Measurements from ENCODE around the gene CORO7. TPM values are rescaled to one million over a fixed set of nuclear protein-coding genes. Genes with fewer than 3 reads are reported as not detected.

Gene CORO7
- total RNA-seq, 1 donor, result 17.7 TPM

DNA sequence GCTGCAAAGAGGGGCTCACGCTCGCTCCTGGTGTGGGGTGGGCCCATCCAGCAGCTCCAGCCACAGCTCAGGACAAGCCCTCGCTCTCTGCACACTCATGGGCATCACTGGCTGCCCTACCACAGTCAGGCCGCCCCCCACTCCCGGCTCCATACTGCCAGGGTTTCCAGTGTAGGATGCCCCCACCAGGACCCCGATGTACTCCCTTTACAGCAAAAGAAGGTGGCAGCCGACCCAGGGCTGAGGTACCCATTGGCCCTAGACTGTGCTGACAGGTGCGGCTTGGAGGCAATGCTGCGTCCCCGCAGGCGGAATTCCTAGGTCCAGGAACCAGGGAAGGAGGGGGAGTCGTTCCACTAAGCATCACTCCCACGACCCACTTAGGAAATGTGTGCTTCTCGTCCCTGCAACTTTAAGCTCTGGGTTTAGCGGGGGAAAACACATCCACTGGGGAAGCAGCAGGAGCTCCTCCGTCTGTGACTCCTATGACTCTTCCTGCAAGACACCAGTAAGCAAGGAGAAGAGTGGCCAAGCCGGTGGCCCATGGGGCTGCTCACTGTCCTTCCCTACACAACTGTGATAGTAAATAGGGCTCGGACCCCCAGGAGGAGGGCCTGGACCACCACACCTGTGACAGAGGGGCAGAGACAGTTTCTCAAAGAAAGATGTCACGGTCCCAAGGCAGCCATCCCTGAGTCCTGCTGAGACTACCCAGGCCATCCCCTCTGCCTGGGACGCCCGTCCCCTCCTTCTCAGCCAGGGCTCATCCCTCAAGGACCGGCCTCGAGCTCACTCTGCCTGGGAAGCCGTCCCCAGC, 13.1 kb downstream of the CORO7 start:
- DNase-seq (ENCODE audit: insufficient read length, low spot score, missing footprints), result peak; percentile 80
- no peak overlapping the region for H2AFZ ChIP-seq (ENCODE audit: low read length)
- TF ChIP-seq, protein P1, sequence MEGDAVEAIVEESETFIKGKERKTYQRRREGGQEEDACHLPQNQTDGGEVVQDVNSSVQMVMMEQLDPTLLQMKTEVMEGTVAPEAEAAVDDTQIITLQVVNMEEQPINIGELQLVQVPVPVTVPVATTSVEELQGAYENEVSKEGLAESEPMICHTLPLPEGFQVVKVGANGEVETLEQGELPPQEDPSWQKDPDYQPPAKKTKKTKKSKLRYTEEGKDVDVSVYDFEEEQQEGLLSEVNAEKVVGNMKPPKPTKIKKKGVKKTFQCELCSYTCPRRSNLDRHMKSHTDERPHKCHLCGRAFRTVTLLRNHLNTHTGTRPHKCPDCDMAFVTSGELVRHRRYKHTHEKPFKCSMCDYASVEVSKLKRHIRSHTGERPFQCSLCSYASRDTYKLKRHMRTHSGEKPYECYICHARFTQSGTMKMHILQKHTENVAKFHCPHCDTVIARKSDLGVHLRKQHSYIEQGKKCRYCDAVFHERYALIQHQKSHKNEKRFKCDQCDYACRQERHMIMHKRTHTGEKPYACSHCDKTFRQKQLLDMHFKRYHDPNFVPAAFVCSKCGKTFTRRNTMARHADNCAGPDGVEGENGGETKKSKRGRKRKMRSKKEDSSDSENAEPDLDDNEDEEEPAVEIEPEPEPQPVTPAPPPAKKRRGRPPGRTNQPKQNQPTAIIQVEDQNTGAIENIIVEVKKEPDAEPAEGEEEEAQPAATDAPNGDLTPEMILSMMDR (IDR thresholded peaks at IDR 0.05; ENCODE audit: extremely low read depth, low read depth, low read length), result no peak
- no peak overlapping the region for H3K4me3 ChIP-seq (ENCODE audit: insufficient read depth, low read length)
- H3K4me2 ChIP-seq (ENCODE audit: insufficient read depth, low read length), result no peak overlapping the region
- H3K27me3 ChIP-seq (ENCODE audit: insufficient read depth, low read length), result no peaks in the 10 kb centered on the region
- no peaks in the 10 kb centered on the region for H3K9me3 ChIP-seq (ENCODE audit: low read depth, low read length)
- H3K79me2 ChIP-seq (ENCODE audit: insufficient read depth, low read length), result no peaks in the 10 kb centered on the region
- H3K27ac ChIP-seq (ENCODE audit: low read depth, low read length), result no peak overlapping the region
- H3K36me3 ChIP-seq (ENCODE audit: insufficient read depth, low read length), result peaks cover 9% of the 10 kb centered on the region
- peaks cover 5% of the 10 kb centered on the region for H4K20me1 ChIP-seq (ENCODE audit: insufficient read depth, low read length)
- H3K4me1 ChIP-seq (ENCODE audit: insufficient read depth, low read length), result peaks cover 6% of the 10 kb centered on the region

DNA sequence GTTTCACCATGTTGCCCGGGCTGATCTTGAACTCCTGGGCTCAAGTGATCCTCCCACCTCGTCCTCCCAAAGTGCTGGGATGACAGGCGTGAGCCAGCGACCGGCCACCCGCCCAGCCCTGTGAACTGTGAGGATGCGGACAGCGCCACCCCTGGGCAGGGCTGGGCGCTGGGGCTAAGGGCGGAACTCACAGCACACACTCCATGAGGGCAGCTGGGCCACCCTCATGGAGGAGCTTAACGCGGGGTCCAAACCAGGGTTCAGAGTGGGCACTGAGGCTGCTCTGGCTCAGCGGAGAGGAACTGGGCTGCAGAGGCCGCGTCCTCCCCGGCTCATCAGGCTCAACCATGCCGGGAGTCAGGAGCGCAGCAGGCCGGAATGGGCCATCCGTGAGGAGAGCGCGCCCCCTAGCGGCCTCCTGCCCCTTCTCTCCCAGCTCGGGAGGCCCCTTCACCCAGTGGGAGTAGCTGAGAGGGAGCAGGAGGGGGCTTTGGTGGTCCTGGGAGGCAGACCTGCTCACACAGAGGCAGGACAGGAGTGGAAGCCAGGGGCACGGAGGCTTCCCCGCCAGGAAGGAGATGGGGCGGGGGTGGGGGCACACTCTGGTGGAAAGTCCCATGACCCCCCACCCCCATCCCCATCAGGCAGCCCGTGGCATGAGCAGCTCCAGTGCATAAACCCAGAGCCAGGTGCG, 13.8 kb downstream of the CORO7 start:
- Histone ChIP-seq H3K27me3 (ENCODE audit: insufficient read depth, low read length) (no peaks in the 10 kb centered on the region), H3K36me3 (ENCODE audit: insufficient read depth, low read length) (peaks cover 6% of the 10 kb centered on the region), H3K4me3 (ENCODE audit: insufficient read depth, low read length) (peak overlapping the region; percentile 59), H3K9me3 (ENCODE audit: low read depth, low read length) (no peaks in the 10 kb centered on the region), H2AFZ (ENCODE audit: low read length) (peak overlapping the region; percentile 73), H3K27ac (ENCODE audit: low read depth, low read length) (no peak overlapping the region), H4K20me1 (ENCODE audit: insufficient read depth, low read length) (no peaks in the 10 kb centered on the region), H3K4me2 (ENCODE audit: insufficient read depth, low read length) (peak overlapping the region; percentile 83), H3K4me1 (ENCODE audit: insufficient read depth, low read length) (no peaks in the 10 kb centered on the region), H3K79me2 (ENCODE audit: insufficient read depth, low read length) (no peaks in the 10 kb centered on the region)
- TF ChIP-seq, protein P1 (IDR thresholded peaks at IDR 0.05; ENCODE audit: extremely low read depth, low read depth, low read length), result peak; percentile 82
- DNase-seq (ENCODE audit: insufficient read length, low spot score, missing footprints), result peak; percentile 100

DNA sequence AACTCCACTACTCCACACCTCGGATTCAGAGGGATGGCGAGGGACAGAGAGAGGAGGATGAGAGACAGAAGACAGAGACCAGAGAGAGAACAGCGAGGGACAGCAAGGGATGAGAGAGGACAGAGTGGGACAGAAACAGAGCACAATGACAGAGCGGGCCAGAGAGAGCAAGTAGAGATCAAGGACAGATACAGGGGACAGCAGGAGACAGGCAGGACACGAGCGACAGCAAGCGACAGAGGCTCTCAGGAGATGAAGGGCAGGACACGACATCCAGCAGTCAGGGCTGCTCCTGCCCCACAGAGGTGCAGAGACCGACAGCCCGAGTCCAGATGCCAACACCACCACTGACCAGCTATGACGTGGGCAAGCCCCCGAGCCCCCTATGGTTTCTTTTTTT, 14.9 kb downstream of the CORO7 start:
- Histone ChIP-seq H3K4me2 (ENCODE audit: insufficient read depth, low read length) (no peak overlapping the region), H2AFZ (ENCODE audit: low read length) (no peak overlapping the region), H3K27me3 (ENCODE audit: insufficient read depth, low read length) (no peaks in the 10 kb centered on the region), H3K4me1 (ENCODE audit: insufficient read depth, low read length) (no peaks in the 10 kb centered on the region), H3K79me2 (ENCODE audit: insufficient read depth, low read length) (no peaks in the 10 kb centered on the region), H3K4me3 (ENCODE audit: insufficient read depth, low read length) (no peak overlapping the region), H3K27ac (ENCODE audit: low read depth, low read length) (no peak overlapping the region), H4K20me1 (ENCODE audit: insufficient read depth, low read length) (no peaks in the 10 kb centered on the region), H3K36me3 (ENCODE audit: insufficient read depth, low read length) (peaks cover 3% of the 10 kb centered on the region), H3K9me3 (ENCODE audit: low read depth, low read length) (no peaks in the 10 kb centered on the region)
- DNase-seq (ENCODE audit: insufficient read length, low spot score, missing footprints), result peak; percentile 35
- TF ChIP-seq, protein P1 (IDR thresholded peaks at IDR 0.05; ENCODE audit: extremely low read depth, low read depth, low read length), result no peak

DNA sequence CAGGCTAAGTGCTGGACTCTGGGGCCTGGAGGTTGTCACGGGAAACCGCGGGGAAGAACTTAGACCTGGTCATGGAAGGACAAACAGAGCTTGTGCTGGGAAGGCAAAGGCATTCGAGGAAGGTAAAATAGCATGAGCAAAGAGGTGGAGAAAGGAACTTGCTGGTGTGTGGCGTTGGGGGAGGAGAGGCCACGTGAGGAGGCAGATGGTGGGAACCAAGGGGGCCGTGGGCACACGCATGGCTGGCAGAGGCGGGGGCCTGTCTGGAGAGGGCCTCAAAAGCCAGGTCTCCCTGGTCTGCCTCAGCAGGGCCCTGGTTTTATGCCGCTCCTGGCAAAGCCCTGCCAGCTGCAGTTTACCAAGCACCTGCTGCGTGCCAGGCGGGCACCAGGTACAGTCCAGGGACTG, 15.3 kb downstream of the CORO7 start:
- Histone ChIP-seq H3K27me3 (ENCODE audit: insufficient read depth, low read length) (no peaks in the 10 kb centered on the region), H3K4me2 (ENCODE audit: insufficient read depth, low read length) (no peak overlapping the region), H3K4me1 (ENCODE audit: insufficient read depth, low read length) (no peaks in the 10 kb centered on the region), H3K9me3 (ENCODE audit: low read depth, low read length) (no peaks in the 10 kb centered on the region), H3K4me3 (ENCODE audit: insufficient read depth, low read length) (no peak overlapping the region), H3K79me2 (ENCODE audit: insufficient read depth, low read length) (no peaks in the 10 kb centered on the region), H2AFZ (ENCODE audit: low read length) (no peak overlapping the region), H3K36me3 (ENCODE audit: insufficient read depth, low read length) (peaks cover 3% of the 10 kb centered on the region), H3K27ac (ENCODE audit: low read depth, low read length) (no peak overlapping the region), H4K20me1 (ENCODE audit: insufficient read depth, low read length) (no peaks in the 10 kb centered on the region)
- TF ChIP-seq, protein P1 (IDR thresholded peaks at IDR 0.05; ENCODE audit: extremely low read depth, low read depth, low read length), result no peak
- peak; percentile 73 for DNase-seq (ENCODE audit: insufficient read length, low spot score, missing footprints)
